Measurements from ENCODE around the gene TREX2. TPM values are rescaled to one million over a fixed set of nuclear protein-coding genes. Genes with fewer than 3 reads are reported as not detected.
A peak's percentile ranks its signal among the peaks of the same experiment; 100 is the strongest.

TREX2 gene
- total RNA-seq, 1 experiment from 2014 or later, result 1.2 TPM

DNA sequence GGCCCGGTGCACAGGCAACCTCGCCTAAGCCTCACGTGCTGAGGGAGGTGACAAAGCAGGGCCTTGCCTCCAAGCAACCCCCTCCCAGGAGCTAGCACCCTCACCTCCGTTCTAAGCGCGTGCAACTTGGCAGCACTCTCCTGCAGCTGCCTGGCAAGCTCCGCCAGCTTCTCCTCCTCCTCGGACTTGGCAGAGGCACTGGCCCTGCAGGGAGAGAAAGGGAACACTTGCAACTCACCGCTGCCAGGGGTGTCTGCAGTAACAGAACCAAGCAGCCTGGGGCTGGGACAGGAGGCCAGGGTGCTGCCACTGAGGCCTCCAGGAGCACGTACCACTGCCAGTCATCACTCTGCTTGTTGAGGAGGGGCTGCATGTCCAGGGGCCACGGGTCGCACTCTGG, 10.3 kb upstream of the TREX2 start:
- DNase-seq (ENCODE audit: low spot score), result no peak

DNA sequence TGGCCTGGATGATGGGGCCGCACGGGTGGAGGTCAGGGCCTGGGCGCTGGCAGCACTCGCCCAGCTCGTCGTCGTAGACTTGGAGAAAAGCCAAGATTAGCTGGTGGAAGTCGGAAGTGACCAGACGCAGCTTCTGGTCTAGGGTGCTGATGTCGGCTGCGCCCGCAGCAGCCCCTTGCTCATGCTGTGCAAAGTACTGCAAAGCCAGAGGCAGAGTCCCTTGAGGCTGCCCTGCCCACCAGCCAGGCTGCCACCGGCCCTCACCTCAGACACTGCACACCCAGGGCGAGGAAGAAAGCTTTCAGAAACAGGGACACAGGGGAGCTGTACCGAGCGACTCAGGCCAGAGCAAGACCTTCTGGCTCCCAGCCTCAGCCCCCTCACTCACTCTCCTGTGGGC, 9.7 kb upstream of the TREX2 start:
- no peak for DNase-seq (ENCODE audit: low spot score)

DNA sequence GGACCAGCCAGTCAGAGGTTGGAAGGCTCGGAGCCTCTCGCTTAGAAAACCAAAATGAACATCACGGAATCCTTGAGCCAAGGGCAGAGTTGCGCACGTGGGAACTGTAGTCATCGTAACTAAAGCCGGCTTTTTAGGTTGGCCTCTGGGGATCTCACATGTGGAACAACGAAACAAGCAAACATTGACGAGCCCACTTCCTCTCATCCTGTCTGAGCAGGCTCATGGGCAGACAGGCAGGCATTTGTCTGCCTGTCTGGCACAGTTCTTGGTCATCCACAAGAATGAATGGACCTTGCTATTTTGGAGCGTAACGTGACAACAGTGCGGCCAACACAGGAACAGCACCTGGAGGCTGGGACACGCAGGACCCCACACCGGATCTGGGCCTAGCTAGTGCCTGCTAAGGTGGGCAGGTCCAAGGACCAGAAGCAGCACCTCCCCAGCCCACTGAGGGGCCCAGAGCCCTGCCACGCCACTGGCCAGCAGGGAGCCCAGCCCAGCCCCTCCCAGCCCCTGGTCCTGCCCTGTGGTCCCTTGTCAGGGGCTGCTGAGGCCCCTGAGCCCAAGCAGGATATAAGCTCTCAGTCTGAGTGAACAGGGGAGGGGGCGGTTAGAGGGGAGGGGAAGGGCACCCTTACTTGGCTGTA, 9.2 kb upstream of the TREX2 start:
- no peak for DNase-seq (ENCODE audit: low spot score)

DNA sequence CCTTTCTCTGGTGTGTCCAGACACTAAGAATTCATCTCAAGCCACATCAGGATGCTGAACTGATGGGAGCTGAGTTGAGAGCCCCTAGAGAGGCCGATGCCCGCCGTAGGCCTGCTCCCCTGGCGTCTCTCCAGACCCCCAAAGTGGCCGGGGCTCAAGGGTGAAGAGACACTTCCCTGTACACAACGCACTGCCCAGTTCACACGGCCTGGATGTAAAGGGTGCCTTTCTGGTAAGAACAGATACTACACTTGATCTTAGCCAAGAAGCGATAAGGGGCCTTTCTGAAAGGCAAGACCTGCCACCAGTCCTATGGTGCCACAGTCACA, 5.1 kb upstream of the TREX2 start:
- no peak for DNase-seq (ENCODE audit: low spot score)

DNA sequence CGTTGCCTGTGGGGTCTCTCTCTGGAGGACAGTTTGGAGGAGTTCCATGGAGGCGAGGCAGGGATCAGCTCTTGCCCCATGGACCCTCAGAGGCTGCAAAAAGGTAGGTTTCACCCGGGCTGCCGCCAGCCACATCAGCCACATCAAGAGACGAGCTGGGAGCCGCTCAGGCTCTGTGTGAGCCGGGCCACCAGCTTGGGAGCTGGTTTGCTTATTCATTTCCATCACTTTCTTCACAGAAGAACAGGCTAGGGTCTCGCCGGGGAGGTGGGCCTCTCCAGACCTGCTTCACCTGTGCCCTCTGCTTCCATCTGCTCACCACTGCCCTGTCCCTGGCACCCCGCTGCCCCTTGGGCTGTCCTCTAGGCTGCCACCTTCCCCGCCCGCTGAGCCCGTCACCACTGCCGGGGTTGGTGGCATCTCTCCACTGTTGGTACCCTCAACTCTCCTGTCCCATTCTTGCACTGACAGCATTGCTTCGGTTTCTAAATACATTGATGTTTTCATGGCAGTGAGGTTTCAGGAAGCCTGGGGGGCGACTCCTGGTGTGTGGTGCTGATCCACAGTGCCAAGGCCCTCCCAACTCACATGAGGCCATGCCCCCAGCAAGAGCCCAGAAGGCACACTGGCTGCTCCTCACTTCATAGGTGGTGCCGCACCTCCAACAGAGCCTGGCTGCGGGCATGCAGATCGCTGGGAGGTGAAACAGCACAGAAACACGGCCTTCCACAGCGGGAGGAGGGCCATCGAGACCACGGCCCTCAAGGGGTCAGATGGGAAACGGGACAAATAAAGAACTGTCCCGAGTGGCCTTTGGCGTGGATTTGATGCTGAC, 4.5 kb upstream of the TREX2 start:
- no peak for DNase-seq (ENCODE audit: low spot score)

DNA sequence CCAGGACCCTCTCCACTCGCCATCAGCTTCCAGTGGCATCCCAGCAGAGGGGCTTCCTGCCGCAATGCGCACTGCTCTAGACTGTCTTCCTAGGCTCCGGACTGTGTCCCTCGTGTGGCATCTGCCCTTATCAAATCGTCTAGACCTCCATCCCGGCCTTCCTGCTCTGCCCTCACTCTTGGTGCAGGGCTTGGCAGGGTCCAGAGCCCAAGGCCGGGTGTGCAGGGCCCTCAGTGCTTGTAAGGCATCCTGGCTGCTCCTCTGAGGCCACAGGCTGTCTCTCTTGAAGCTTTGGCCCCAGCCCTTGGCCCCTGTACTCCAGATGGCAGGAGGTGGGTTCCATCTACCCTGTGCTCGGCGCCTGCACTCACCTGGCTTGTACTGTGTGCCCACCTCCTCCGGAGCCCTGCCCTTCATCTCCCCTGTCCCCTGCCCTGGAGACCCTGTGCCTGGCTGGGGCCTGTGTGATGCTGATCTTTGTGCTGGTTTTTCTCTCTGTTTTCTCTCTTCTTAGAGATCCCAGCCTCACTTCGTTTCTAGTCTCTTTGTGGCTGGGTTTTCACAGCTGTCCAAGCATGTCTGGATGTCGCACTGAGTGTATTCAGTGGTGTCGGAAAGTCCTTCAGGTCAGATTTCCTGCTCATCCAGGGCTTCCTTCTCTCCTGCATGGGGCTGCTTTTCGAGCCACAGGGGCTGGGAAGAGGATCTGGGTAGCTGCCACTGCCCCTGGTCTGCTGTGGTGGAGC, 3.7 kb upstream of the TREX2 start:
- DNase-seq (ENCODE audit: low spot score), result no peak

DNA sequence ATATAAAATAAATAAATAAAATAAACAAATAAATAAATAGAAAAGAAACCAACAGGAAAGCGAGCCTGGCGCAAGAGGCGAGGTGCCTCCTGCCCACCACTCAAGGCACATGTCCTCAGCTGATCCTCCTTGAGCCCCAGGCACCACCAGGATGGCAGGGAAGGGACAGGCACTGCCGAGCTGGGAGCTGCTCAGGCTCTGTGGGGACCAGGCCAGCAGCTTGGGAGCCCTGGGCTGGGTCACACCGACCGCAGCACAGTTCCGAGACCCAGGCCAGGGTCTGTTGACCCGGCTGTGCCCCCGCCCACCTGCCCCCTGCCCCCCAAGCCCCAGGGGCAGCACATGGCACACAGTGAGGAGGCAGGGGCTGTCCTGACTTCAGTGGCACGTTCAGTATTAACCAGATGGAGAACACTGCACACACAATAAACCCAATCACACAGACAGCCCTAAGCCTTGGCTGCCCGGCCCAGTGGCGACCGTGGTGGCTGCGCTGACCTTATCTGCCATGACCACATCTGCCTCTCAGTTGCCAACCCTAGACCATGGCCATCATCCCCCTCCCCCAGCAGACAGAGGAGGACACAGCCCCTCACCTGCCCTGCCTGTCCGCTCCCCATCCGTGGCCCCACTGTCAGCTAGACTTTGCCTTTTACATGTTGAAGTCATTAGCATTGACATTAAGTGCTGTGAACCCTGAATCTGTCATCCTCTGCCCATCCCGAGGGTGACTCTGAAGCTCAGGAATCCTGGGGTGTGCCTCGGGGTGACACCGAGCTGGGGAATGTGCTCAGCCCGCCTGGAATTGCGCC, 2.9 kb upstream of the TREX2 start:
- no peak for DNase-seq (ENCODE audit: low spot score)

DNA sequence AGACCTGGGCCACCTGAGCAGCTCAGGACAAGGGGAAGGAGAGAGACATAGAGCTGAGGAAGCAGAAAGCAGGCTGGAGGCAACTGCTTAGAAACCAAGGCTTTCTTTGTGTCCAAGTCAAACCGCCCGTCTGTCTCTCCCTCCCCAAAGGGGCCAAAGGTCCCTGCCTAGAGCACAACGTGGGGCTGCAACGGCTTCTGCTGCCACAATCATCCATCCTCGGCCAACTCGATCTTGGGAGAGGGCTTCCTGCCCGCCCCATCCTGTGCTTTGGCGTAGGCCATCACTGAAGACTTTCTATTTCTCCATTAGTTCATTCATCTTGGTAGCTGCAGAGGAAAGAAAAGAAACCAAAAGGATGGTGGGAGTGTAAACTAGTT, 1.7 kb upstream of the TREX2 start:
- DNase-seq (ENCODE audit: low spot score), result no peak

DNA sequence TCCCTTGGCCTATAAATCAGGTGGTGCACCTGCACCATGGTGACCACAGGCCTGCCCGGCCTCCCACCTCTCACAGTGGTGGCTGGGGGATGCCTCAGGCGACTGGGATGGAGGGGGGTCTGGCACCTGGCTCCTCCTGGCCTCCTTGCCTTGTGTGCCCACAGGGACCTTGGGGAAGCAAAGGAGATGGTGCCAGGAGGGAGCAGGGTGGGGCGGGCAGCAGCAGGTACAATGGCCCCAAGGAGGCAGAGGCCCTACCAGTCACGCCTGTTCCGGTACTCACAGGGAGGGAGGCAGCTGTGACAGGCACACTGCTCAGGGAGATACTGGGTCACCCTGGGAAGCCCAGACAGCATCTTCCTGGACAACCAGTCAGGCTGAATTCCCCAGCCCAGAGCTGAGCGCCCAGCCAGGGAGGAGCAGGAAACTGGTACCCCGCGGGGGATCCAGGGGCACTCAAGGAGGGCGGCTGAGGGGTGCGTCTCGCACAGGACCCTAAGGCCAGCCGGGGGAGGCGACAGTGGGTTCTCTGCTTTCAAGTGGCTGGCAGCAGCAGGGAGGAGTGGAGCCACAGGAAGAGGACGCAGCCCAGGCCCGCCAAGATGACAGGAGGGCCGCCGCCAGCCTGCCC, 1.2 kb upstream of the TREX2 start:
- no peak for DNase-seq (ENCODE audit: low spot score)

DNA sequence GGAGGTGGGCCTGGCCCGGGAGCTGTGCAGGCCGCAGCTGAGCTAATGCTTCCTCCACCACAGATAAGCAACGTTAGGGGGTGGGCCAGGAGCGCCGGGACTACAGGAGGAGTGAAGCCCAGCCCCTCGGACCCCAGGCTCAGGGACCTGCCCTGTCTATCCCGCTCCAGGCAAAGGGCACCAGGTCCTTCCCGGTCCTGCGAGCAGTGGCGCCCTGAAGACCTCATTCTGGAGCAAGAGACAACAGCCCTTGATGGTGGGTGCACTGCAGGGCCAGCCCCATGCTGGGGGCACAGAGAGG, 730 bp upstream of the TREX2 start:
- DNase-seq (ENCODE audit: low spot score), result no peak

DNA sequence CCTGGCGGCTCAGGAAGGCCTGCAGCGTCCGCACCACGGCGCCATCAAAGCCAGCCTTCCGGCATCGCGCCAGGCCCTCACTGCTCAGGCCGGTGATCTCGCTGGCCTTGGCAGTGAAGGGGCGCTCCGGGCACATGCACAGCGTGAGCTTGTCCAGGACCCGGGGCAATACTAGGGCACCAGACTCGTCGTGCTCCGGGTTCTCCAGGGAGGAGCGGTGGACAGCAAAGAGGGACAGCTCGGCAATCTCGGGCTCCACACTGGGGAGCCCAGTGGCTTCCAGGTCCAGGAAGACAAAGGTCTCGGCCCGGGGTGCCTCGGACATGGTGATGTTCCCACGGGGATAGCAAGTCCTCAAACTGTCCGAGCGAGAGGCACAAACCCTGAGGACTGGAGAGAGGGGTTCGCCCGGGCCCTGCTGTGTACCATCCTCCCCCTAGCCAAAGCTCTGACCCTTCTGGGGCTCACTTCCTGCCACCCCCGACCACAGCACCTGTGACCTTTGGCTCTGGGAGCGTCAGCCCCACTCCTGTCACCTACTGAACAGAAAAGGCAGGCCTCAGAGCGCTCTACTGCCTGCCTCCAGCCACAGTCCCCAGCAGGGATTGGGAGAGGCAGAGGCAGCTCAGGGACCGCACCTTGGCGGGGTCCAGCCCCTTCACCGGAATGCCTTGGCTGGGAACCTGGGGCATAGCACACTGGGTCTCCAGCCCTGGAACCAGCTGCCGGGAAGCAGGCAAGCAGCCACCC, 575 bp downstream of the TREX2 start:
- no peak for DNase-seq (ENCODE audit: low spot score)

DNA sequence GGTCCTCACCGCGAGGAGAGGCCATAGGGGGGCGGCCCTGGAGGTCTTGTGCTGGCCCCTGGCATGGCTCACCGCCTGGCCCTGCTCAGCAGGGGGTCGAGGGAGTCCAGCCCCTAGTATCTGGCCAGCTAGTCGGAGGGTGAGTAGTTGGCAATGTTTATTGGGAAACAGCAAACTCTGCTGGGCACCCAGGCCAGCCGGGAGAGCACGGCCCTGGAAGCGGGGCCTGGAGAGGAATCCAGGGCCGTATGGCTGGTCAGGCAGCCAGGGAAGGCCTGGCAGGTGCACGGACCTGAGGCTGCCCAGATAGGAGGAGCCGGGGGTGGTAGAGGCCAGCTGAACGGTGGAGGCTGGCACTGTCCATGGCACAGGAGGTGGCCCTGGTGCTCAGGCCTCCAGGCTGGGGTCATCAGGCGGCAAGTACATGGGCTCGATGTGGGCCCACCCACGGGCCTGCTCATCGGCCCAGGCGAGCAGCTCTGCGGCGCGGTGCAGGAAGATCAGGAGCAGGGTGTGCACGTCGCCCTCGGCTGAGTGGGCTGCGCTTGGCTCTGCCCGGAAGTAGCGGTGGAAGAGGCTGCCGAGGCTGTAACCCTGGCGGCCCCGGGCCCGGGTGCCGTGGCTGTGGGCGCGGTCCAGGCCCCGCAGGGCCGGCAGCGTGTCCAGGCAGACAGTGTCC, 1.4 kb downstream of the TREX2 start:
- no peak for DNase-seq (ENCODE audit: low spot score)

DNA sequence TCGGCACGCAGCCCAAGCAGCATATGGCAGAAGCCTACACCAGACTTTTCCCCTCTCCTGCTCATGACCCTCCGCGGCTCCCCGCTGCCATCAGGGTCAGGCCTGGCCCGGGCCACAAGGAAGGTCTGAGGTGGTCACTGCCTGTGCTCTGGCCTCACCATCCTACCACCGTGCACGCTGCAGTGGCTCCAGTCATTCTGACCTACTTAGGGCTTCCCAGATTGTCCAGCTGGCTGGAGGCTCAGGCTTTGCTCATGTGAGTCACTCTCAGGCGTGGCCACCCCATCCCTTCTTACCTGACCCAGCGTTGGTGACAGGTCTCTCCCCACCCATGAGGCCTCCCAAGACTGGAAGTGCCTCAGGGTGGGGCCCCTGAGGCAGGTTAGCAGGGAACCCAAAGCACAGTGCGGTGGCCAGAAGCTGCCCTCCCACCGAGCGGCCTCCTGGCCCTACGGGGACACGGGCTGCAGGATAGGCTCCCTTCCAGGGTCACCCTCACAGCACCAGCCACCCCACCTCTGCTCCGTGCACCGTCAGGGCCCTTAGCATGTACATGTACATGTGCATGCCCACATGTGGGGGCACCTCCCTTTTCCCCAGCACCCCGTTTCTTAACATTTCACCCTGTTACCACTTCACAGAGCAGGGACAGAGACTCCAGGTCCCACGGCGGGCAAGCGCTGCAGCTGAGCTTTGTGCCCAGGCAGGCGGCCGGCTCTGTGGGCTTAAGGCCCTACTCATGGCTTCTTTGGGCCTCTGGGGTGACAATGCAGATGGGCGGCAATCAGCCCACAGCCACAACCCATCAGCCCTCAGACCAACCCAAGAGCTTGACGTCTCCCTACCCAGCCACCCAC, 2.2 kb downstream of the TREX2 start:
- DNase-seq (ENCODE audit: low spot score), result no peak

DNA sequence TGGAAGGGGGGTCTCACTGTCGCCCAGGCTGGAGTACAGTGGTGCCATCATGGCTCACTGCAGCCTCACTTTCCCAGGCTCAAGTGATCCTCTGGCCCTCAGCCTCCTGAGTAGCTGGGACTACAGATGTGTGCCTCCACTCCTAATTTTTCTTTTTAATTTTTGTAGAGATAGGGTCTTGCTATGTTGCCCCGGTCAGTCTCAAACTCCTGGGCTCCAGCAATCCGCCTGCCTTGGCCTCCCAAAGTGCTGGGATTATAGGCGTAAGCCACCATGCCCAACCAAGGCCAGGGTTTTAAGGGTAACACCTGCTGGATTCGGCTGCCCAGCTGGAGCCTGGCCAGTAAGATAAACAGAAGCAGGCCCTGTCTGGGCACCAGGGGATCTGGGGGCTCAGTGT, 3.4 kb downstream of the TREX2 start:
- DNase-seq (ENCODE audit: low spot score), result no peak

DNA sequence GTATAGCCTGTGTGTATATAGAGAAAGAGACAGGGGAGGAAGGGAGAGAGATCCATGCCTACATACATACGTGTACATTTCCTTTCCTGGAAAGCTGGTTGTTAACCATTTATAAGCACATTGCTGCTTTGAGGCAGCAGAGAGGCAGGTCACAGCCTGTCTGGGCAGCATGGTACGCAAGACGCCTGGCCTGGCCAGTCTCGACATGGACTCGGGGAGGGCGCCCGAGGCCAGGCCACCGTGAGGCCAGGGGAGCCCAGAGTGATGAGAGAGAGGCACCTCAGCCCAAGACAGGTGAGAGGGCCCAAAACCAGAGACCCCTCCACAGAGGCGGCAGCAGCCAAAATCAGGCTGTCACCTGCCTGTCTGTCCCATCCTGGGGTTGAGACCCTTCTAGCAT, 3.9 kb downstream of the TREX2 start:
- DNase-seq (ENCODE audit: low spot score), result no peak

DNA sequence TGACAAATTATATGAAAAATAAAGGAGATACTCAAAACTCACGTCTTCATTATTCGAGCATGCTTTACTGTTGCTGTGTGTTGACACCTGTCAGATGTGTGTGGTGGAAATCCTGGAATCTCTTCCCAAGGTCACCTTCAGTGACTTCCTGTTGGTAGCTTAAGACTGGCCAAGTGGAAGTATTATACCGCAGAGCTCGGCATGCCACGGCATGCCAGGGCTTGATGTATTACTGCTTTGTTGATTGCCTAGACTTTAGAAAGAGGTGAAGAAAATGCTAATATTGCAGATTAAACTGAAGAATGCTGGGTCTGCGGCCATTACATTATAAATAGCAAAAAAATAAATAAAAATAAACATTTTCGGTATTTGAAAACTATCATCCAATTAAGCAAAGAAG, 4.6 kb downstream of the TREX2 start:
- no peak for DNase-seq (ENCODE audit: low spot score)

DNA sequence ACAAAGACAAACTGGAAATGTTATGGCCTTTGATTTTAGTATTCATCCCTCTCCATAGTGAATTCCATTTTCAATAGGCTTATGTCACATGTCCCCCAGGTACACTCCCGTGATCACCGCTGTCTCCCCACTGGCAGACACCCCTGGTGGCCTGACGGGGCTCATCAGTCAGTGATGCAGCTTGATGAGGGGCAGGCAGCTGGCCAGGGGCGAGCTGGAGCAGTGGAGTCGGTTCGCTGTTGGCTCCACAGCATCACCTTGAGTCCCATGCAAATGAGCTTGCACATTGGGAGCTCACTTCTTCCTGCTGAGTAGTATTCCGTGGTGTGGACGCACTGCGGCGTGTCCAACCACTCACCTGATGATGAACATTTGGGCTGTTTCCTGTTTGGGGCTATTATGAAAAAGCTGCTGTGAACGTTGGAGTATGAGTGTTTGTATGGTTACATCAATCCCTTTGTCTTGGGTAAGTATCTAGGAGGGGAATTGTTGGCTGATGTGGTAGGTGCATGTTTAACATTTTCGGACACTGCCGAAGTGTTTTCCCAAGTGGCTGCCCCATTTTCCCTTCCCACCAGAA, 5.2 kb downstream of the TREX2 start:
- DNase-seq (ENCODE audit: low spot score), result no peak

DNA sequence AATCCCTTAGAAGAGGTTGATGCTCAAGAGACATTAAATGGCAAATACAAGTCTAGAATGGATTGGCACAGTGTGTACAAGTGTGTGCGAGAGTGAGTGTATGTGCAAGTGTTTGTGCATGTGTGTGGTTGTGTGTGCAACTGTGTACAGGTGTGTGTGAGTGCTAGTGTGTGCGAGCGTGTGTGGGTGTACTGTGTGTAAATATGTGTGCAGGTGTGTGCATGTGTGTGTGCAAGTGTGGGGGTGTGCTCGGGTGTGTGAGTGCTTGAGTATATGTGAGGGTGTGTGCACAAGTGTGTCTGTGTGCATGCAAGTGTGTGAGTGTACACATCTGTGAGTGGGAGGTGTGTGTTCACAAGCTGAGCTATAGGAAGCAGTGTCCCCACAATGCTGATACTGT, 5.9 kb downstream of the TREX2 start:
- no peak for DNase-seq (ENCODE audit: low spot score)

DNA sequence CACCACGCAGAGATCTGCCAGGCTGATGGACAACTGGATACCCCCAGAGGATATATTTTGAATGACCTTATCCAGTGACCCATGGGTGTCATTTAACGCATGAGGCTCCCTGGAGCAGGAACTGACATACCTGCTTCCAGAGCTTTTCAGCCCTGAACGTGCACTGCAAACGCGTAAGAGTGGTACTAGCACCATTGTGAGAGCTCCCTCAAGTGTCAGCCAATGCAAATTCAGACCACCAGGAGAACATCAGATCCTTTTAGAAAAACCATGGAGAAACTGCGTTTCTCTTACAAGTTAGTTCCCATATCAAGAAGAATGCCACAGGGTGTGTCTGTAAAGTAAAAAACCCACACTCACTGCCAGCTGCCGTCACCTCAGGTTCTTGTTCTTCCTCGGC, 7.3 kb downstream of the TREX2 start:
- DNase-seq (ENCODE audit: low spot score), result peak; percentile 12

All from H4 (cell line).